Esophagus squamous epithelium (tissue), 5 donors: Measurements from ENCODE around the gene FHIT. TPM values are rescaled to one million over a fixed set of nuclear protein-coding genes. Genes with fewer than 3 reads are reported as not detected.
"Not testable (repeated sequence)": the region's sequence is repeated elsewhere in the genome, so short reads cannot be mapped to it uniquely, and the experiment has no call there.

ENCODE experiments used
- DNase-seq: peaks from one replicate; lab custom pipeline; 2025; lab: John Stamatoyannopoulos, UW
- H3K27ac ChIP-seq, 4 donors: fragments of 200-600 bp; sonication (generic); one replicate each; pipeline ENCODE4 v1.5.1; 2016 to 2019; ENCODE audit warnings: mild to moderate bottlenecking in 1 of 4
- H3K27me3 ChIP-seq, 4 donors: fragments of 200-600 bp; sonication (generic); 1 replicate in 3 of 4; 2 replicates in 1 of 4; pipeline versions ENCODE4 v1.5.1 to v1.6.0; 2017 to 2021; ENCODE audit warnings: antibody characterized with exemption in 1 of 4
- H3K36me3 ChIP-seq, 3 donors: fragments of 200-600 bp; sonication (generic); one replicate each; pipeline ENCODE4 v1.5.1; 2016 to 2019
- H3K4me1 ChIP-seq, 3 donors: fragments of 200-600 bp; sonication (generic); one replicate each; pipeline ENCODE4 v1.5.1; 2017 to 2019
- H3K4me3 ChIP-seq, 4 donors: fragments of 200-600 bp; sonication (generic); 1 replicate in 3 of 4; 2 replicates in 1 of 4; pipeline ENCODE4 v1.5.1; 2016 to 2019; ENCODE audit warnings: mild to moderate bottlenecking in 2 of 4, moderate library complexity in 1 of 4
- H3K9me3 ChIP-seq, 3 donors: fragments of 200-600 bp; sonication (generic); one replicate each; pipeline ENCODE4 v1.5.1; 2016 to 2019
- CTCF ChIP-seq, 6 experiments: fragments of 450-650 bp in 4 of 6; fragments of 200-600 bp in 2 of 6; sonication (generic) in 2 of 6; IDR thresholded peaks; one replicate each; pipeline ENCODE4 v1.5.1; 2016 to 2019; ENCODE audit warnings: antibody characterized with exemption in 6 of 6, mild to moderate bottlenecking in 4 of 6, moderate library complexity in 4 of 6
- POLR2A ChIP-seq, 4 donors: fragments of 450-650 bp; IDR thresholded peaks; one replicate each; pipeline ENCODE4 v1.6.1; 2017; ENCODE audit warnings: antibody characterized with exemption in 4 of 4, mild to moderate bottlenecking in 4 of 4, moderate library complexity in 3 of 4
- WGBS, 2 donors: methylation state at CpG; one replicate each; pipeline ENCODE4 v1.1.5; 2018; 5-methylcytosine and 5-hydroxymethylcytosine counted together
- intact Hi-C: fragments of 100-400 bp; cut with DNase I; formaldehyde crosslinking; loops from one replicate; pipeline ENCODE4 v1.15.0; 2022
- total RNA-seq, 4 donors: library from RNA; depleted of rRNA; stranded (reverse); fragments of >200 nt; gene quantifications; one replicate each; pipeline ENCODE4 v1.1.0, GENCODE V29; 2016
- donor health status: DM: yes; HTN: yes; CAD: no.

FHIT gene
- total RNA-seq, 4 donors from 2014 or later, result 0.64 to 5.7 (median 3.1) TPM

DNA sequence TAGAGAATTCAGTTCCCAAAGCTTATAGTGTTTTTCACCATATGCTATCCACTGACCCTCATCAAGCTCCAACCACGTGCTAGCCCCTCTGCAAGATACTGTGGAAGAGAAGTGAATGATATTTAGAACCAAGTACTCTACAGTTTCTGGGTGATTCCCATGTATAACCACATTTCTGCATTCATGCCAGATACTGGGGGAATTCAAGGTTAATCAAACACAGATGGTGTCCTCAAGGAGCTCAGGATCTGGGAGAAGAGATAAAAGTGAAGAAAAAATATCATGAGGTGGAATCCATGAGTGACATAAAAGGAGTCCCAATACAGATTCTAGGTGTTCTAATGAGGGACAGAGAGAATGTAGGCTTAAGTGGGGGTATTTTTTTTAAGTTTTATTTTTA is 195.8 kb downstream of the FHIT start:
- Histone ChIP-seq H3K27me3 (no peaks in the 10 kb centered on the region), H3K36me3 (no peaks in the 10 kb centered on the region), H3K4me3 (no peak overlapping the region), H3K4me1 (no peaks in the 10 kb centered on the region), H3K27ac (no peak overlapping the region), H3K9me3 (no peaks in the 10 kb centered on the region)
- no peak for DNase-seq
- TF ChIP-seq CTCF (IDR thresholded peaks at IDR 0.05) (no peak), POLR2A (IDR thresholded peaks at IDR 0.05) (no peak)
- 71 to 91% methylated on average over 1 of the region's 1 CpG for WGBS, 2 donors
- intact Hi-C loops, result no loop called here

DNA sequence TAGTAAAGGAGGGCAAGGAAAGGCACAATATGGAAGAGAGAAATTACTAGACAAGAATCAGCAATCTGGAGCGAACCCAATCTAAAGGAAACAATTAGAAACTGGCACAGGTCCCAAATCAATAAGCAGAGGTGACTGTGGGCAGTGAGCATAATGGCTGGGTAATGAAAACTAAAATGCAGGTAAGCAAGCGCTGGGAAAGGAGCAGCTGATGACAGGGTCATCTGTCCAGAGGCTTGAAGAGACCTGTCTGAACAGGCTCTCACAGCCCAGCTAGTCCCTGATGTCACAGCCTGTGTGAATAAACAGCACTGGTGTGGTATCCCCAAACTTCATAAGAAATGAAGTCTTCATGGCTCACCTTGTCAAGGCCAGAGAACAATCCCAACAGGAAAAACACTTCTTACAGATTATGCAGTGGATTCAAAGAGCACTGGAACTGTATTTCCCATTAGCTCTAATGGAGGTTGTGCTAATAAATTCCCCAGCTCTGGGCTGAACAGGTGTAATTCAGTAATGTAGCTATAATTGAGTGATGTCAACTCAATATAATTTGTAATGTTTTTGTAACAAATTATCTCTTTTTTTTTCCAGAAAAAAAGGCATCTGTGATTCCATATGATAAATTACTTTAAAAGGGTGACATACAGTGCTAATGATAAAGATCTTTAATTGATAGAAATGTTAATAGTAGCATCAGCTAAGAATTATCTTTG is 197.3 kb downstream of the FHIT start:
- TF ChIP-seq POLR2A (IDR thresholded peaks at IDR 0.05) (no peak), CTCF (IDR thresholded peaks at IDR 0.05) (no peak)
- intact Hi-C loops, result no loop called here
- H3K4me3 ChIP-seq, result no peak overlapping the region
- no peak overlapping the region for H3K27ac ChIP-seq
- DNase-seq, result no peak
- no peaks in the 10 kb centered on the region for H3K9me3 ChIP-seq
- 81 to 83% methylated on average over 2 of the region's 2 CpGs for WGBS, 2 donors
- no peaks in the 10 kb centered on the region for H3K36me3 ChIP-seq
- no peaks in the 10 kb centered on the region for H3K27me3 ChIP-seq
- H3K4me1 ChIP-seq, result no peaks in the 10 kb centered on the region

DNA sequence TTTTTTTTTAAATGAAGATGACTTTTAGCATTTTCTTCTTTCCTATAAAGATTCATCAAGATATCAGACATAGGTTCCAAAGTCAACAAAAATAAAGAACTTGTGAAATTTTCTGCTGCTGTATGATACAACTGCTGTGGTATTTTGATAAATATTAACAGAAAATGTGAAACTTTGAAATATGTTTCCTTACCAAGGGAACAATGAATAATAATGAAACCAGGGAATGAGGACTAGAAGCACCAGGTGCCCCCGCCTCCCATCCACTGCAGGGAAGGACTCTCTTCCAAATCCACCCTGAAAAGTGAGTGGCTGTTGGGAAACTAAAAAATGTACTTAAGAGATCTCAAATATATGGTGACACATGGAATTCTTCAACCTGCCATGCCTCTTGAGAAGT is 198.4 kb downstream of the FHIT start:
- WGBS, 2 donors, result 45 to 89% methylated on average over 1 of the region's 1 CpG
- DNase-seq, result no peak
- no peaks in the 10 kb centered on the region for H3K4me1 ChIP-seq
- H3K27ac ChIP-seq, result no peak overlapping the region
- no peak overlapping the region for H3K4me3 ChIP-seq
- intact Hi-C loops, result no loop called here
- no peaks in the 10 kb centered on the region for H3K9me3 ChIP-seq
- H3K27me3 ChIP-seq, result no peaks in the 10 kb centered on the region
- TF ChIP-seq POLR2A (IDR thresholded peaks at IDR 0.05), result no peak
- TF ChIP-seq CTCF (IDR thresholded peaks at IDR 0.05), result no peak
- no peaks in the 10 kb centered on the region for H3K36me3 ChIP-seq

GRCh38 chr3:61051666-61052065 is 199.6 kb downstream of the FHIT start:
- Histone ChIP-seq H3K9me3 (no peaks in the 10 kb centered on the region), H3K27me3 (no peaks in the 10 kb centered on the region), H3K27ac (no peak overlapping the region), H3K4me3 (no peak overlapping the region), H3K4me1 (no peaks in the 10 kb centered on the region), H3K36me3 (no peaks in the 10 kb centered on the region)
- 59 to 66% methylated on average over 1 of the region's 1 CpG for WGBS, 2 donors
- TF ChIP-seq CTCF (IDR thresholded peaks at IDR 0.05), result no peak
- no peak for TF ChIP-seq POLR2A (IDR thresholded peaks at IDR 0.05)
- no peak for DNase-seq
- intact Hi-C loops, result no loop called here

DNA sequence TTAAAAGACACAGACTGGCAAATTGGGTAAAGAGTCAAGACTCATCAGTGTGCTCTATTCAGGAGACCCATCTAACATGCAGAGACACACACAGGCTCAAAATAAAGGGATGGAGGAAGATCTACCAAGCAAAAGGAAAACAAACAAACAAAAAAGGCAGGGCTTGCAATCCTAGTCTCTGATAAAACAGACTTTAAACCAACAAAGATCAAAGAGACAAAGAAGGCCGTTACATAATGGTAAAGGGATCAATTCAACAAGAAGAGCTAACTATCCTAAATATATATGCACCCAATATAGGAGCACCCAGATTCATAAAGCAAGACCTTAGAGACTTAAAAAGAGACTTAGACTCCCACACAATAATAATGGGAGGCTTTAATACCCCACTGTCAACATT is 206.1 kb downstream of the FHIT start:
- H3K27ac ChIP-seq, DNase-seq, H3K4me1 ChIP-seq, intact Hi-C loops, H3K36me3 ChIP-seq, H3K27me3 ChIP-seq, H3K4me3 ChIP-seq: not testable (repeated sequence)
- peaks cover 0 to 30% (median 0%) of the 10 kb centered on the region in 3 donors for H3K9me3 ChIP-seq
- WGBS, 2 donors, result 36 to 67% methylated on average over 1 of the region's 1 CpG
